ENCODE data around the gene SPAG17.

GRCh38 chr1:118013938-118014337, 171.1 kb downstream of the SPAG17 start:
- TF ChIP-seq POLR2A (IDR thresholded peaks at IDR 0.05) = no peak
- no peak for TF ChIP-seq CTCF (IDR thresholded peaks at IDR 0.05)
